Renal cortical epithelial cell (primary cell): ENCODE results near the gene EPHA4. TPM values are rescaled to one million over a fixed set of nuclear protein-coding genes. Genes with fewer than 3 reads are reported as not detected.

Source experiments
- DNase-seq: peaks from one replicate; pipeline ENCODE4 v3.0.0-alpha.2; 2011; ENCODE audit warnings: low read depth
- total RNA-seq: library from RNA; depleted of rRNA; stranded (reverse); fragments of >200 nt; gene quantifications from 2 replicates; pipeline ENCODE4 v1.2.3, GENCODE V29; 2014

EPHA4 gene
- total RNA-seq: 7.1 and 15.8 TPM in 2 replicates

GRCh38 chr2:221572219-221572820 lies at the start of gene EPHA4:
Gene EPHA4 (minus strand): TSS chr2:221572304. CDS start chr2:221572248, 56 bp downstream.
- peak; percentile 67 for DNase-seq

GRCh38 chr2:221618007-221618406 lies 45.9 kb upstream of the EPHA4 start:
- no peak for DNase-seq

- no peak for DNase-seq
Observed at GRCh38 chr2:221616561-221616960, 44.5 kb upstream of the EPHA4 start.

GRCh38 chr2:221614274-221614673 lies 42.2 kb upstream of the EPHA4 start:
- no peak for DNase-seq

GRCh38 chr2:221612800-221613199 lies 40.7 kb upstream of the EPHA4 start:
- no peak for DNase-seq

- DNase-seq: no peak
Observed at GRCh38 chr2:221612161-221612560, 40.1 kb upstream of the EPHA4 start.

- no peak for DNase-seq
Observed at GRCh38 chr2:221610675-221611074, 38.6 kb upstream of the EPHA4 start.

- DNase-seq: no peak
Observed at GRCh38 chr2:221610255-221610654, 38.2 kb upstream of the EPHA4 start.

- DNase-seq: no peak
Observed at GRCh38 chr2:221608442-221608841, 36.3 kb upstream of the EPHA4 start.

GRCh38 chr2:221606424-221606823 lies 34.3 kb upstream of the EPHA4 start:
- DNase-seq: no peak

GRCh38 chr2:221605751-221606240 lies 33.7 kb upstream of the EPHA4 start:
- no peak for DNase-seq

GRCh38 chr2:221602938-221603337 lies 30.8 kb upstream of the EPHA4 start:
- DNase-seq: no peak

GRCh38 chr2:221601376-221601775 lies 29.3 kb upstream of the EPHA4 start:
- DNase-seq: peak; percentile 27

- no peak for DNase-seq
Observed at GRCh38 chr2:221600388-221600787, 28.3 kb upstream of the EPHA4 start.

GRCh38 chr2:221596192-221596591 lies 24.1 kb upstream of the EPHA4 start:
- peak; percentile 58 for DNase-seq

- DNase-seq: no peak
Observed at GRCh38 chr2:221590861-221591365, 18.8 kb upstream of the EPHA4 start.

- DNase-seq: peak; percentile 61
Observed at GRCh38 chr2:221589696-221590095, 17.6 kb upstream of the EPHA4 start.

- peak; percentile 91 for DNase-seq
Observed at GRCh38 chr2:221588306-221588985, 16.3 kb upstream of the EPHA4 start.

- no peak for DNase-seq
Observed at GRCh38 chr2:221581986-221582385, 9.9 kb upstream of the EPHA4 start.

- no peak for DNase-seq
Observed at GRCh38 chr2:221574231-221574570, 2.1 kb upstream of the EPHA4 start.

- DNase-seq: peak; percentile 36
Observed at GRCh38 chr2:221573430-221574230, 1.5 kb upstream of the EPHA4 start.

- no peak for DNase-seq
Observed at GRCh38 chr2:221572821-221573429, 821 bp upstream of the EPHA4 start.
